HG02763 (cell line): ENCODE data around the gene TBC1D5.
"Not testable (repeated sequence)": the region's sequence is repeated elsewhere in the genome, so short reads cannot be mapped to it uniquely, and the experiment has no call there.

ENCODE experiments used
- ATAC-seq: cut with Tn5 transposase; IDR thresholded peaks from one replicate; pipeline ENCODE4 v1.9.1; 2021; ENCODE audit warnings: mild to moderate bottlenecking, moderate library complexity; ENCODE audit not compliant: unreplicated experiment

TBC1D5 gene

DNA sequence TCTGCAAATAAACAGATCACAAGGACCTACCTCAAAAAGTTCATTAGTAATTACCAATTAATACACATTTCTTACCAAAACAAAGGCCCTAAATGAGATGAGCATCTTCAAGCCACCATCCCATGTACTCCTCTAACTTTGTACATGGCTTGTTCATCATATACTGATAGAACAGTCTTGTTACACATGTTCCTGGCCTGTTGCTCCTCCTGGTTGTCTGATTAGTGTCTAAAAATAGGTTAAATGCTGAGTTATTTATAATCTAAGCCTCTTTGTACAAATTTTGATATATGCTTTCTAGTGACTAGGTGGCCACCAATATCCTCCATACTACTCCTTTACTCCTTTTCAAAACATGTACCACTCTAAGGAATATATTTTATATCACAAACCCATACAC is 25.0 kb downstream of the TBC1D5 start:
- no peak for ATAC-seq

DNA sequence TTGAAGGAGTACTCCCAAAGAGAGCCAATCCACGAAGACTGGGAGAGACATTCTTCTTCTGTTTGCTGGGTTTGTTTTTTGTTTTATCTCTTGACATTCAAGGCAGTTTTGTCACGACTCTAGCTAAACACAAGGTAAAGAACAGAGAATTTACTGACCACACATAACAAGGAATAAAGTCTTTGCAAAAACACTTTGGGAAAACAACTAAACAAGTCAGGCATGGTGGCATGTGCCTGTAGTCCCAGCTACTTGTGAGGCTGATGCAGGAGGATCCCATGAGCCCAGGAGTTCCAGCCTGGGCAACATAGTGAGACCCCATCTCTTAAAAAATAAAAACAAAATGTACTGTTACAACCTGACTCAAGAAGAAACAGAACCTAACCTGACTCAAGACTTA is 28.0 kb downstream of the TBC1D5 start:
- ATAC-seq, result no peak

DNA sequence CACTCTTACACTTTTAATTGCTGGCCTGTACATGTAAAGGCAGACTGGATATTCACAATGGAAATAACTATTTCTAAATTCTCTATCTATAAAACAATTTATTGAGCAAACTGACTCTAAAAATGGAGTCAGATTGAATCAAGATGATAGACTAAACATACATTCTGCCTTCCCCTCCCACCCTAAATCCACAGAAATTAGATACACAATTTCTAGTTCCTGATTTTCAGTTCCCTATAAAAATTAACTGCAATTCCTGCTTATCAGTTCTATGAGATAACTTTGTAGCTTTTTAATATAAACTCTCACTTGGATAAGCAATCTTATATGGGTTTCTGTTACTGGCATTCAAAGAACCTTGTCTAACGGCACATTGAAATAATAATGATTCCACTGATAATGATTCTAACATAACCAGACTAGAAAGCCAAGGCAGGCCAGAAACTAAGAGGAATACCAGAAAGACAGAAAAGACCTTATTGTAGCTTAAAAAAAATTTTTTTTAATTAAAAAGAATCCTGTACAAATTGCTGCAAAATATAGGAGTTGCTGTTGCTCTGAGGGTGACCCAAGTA is 33.1 kb downstream of the TBC1D5 start:
- no peak for ATAC-seq

DNA sequence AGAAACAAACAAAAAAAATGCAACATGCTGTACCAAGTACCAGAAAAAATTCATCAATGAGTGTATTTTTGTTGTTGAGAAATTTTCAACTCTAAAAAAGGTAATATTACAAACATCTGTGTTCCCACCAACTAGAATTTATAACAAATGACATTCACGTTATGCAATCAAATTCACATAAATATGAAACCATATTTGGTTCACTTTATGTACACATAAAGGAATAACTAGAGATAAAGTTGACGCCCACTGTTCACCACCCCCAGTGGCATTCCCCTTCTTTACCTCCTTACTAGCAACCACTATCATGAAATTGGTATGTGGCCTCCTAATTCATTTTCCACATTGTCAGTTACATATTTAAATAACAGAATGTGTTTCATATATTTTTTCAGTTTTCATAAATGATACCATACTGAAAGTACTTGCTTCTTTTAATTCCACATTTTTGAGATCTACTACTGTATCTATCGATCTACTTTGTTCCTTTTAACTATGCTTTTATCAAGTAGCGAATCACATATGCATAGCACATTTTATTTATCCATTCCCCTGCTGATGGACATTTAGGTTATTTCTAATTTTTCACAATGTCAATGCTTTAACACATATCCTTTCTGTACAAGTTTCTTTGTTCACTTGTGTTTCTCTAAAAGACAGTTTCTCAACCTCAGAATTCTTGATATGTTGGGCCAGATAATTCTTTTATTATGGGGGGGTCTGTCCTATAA is 34.5 kb downstream of the TBC1D5 start:
- ATAC-seq, result no peak

DNA sequence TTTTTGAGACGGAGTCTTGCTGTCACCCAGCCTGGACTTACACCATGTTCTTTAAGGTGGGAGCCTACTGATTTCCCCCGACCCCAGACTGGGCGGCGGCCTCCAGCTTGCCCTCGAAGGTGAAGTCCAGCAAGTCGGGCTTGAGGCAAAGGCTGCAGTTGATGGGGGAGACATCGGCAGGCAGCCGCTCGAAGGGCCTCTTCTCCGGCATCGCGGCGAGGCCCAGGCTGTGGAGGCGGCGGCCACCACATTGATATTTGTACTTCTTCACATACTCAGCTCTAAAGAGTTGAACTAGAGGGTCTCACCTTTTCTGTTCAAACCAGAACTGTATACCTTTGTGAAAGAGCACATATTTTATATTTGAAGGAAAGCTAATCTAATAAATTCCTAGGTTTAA is 36.4 kb downstream of the TBC1D5 start:
- not testable (repeated sequence) for ATAC-seq

DNA sequence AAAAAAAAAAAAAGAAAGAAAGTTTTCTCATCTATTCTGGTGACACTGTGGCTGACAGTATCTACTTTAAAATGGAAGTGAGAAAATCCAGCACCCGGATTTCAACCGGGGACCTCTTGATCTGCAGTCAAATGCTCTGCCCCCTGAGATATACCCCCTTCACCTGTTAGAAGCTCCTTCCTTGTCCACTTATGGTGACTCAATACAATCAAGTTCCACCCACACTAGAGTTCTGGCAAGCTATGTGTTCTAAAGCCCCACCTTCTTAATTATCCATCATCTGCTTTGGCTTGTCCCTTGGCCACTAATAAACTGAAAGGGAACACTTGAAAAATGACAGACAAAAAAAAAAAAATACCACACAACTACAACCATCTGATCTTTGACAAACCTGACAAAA is 42.6 kb downstream of the TBC1D5 start:
- ATAC-seq, result not testable (repeated sequence)

DNA sequence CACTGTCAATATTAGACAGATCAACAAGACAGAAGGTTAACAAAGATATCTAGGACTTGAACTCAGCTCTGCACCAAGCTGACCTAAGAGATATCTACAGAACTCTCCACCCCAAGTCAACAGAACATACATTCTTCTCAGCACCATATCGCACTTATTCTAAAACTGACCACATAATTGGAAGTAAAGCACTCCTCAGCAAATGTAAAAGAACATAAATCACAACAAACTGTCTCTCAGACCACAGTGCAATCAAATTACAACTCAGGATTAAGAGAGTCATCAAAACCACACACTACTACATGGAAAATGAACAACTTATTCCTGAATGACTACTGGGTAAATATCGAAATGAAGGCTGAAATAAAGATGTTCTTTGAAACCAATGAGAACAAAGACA is 46.8 kb downstream of the TBC1D5 start:
- not testable (repeated sequence) for ATAC-seq

DNA sequence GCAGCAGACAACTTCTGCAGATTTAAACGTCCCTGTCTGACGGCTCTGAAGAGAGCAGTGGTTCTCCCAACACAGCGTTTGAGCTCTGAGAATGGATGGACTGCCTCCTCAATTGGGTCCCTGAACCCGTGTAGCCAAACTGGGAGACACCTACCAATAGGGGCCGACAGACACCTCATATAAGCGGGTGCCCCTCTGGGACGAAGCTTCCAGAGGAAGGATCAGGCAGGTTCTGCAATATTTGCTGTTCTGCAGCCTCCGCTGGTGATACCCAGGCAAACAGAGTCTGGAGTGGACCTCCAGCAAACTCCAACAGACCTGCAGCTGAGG is 48.8 kb downstream of the TBC1D5 start:
- ATAC-seq, result not testable (repeated sequence)

DNA sequence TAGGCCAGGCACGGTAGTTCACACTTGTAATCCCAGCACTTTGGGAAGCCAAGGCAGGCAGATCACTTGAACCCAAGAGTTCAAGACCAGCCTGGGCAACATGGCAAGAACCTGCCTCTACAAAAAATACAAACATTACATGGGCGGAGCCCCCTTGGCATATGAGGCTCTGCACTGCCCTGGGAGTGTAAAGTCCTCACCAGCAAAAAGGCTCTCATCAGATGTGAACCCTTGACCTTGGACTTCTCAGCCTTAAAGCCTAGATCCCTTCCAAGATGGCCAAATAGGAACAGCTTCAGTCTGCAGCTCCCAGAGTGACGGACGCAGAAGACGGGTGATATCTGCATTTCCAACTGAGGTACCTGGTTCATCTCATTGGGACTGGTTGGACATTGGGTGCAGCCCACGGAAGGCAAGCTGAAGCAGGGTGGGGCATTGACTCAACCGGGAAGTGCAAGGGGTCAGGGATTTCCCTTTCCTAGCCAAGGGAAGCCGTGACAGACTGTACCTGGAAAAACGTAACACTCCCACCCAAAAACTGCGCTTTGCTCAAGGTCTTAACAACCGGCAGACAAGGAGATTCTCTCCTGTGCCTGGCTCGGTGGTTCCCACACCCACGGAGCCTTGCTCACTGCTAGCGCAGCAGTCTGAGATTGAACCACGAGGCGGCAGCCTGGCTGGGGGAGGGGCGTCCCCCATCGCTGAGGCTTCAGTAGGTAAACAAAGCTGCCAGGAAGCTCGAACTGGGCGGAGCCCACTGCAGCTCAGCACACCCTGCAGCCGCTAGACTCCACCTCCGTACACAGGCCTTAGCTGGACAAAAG is 49.4 kb downstream of the TBC1D5 start:
- ATAC-seq, result not testable (repeated sequence)

DNA sequence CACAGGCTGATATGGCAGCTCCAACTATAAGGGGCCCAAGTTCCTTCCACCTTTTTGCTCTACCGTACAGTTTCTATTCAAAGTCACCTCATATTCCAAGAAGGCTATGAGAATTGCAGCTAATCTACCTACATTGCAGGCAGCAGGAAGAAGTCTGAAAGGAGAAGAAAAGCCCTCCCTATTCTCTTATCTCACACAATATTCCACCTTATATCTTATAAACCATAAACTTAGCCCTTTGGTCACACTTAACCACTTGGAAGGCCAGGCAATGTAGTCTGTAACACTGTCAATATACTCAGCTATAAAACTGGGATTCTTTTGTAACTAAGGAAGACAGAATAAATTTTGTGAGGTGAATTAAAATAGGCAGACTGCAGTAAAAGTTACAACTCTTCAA is 54.9 kb downstream of the TBC1D5 start:
- no peak for ATAC-seq

DNA sequence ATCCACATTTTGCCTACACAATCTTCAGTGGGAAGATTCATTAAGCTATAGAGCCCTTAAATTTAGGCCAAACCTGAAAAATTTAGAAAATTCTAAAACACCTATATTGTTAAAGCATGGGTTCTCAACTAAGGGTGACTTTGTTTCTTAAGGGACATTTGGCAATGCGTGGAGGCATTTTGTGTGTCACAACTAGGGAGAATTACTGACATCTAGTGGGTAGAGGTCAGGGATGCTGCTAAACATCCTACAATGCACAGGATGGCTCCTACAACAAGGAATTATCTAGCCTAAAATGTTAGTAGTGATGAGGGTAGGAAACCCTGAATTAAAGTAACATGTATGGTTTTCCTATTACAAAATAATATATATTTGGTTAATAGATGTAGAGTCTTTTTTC is 55.8 kb downstream of the TBC1D5 start:
- ATAC-seq, result no peak

DNA sequence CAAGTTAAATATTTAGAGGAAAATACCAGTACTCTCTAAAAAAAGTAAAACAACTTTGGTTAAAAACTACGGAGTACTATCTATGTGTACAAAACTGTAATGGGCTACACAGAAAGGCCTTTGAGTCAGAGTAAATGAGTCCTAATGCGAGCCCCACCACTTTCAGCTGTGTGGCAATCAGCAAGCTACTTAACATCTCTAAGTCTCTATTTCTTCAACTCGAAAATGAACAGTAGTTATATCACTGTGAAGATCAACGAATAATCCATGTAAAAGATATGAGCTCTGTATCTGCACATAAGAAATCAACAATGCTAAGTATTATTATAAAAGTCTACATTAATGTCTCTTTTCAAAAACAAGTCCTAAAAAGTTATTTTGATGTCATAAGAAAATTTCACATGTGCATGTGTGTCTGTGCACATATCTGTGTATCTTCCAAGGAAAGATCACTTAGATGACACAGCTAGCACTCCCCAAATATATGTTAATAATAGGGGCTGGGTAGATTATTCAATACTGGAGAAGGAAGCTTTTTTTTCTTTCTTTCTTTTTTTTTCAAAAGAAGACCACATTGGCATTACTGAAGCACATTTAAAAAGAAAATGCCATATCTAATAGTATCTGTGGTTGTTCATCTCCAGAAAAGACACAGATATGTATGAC is 58.8 kb downstream of the TBC1D5 start:
- no peak for ATAC-seq

DNA sequence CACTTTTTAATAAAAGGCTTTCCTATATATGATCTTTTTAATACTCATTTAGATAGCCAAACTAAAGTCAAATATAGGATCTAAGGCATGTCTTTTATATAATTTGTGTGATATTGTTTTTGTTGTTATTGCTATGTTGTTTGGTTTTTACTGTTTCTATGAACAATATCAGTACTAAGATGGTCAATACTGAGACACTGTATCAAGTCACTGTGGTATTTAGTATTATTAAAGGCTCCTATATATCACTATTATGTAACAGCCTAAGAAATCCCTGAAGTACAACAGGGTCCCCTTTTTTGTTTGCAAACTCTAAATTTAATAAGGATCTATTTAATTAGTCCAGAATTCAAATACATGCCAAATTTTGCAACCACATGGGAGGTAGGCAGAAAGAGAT is 61.9 kb downstream of the TBC1D5 start:
- ATAC-seq, result no peak

DNA sequence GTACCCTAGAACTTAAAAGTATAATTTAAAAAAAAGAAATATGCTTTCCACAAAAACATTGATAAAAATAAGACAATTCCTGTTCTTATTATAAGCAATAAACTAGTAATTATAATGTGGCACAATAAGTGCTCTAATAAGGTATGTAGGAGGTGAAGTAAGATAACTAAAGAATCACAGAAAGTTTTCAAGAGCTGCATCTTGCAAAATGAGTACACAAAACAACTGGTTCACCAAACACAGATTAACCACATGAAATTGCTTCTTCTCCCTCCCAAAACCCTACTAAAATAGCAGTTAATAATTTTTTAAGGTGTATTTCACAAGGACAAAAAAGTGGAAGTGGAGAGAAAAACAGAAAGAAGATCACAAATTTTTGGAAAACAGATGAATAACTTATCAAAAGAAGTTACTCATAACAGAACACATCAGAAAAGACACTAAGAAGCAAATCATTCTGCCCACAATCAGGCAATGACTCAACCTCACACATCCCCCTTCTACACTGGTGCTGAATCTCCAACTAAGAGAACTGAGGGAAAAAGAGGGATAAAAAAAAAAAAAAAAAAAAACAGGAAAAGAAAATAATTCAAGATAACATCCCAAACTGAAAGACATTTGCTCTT is 64.2 kb downstream of the TBC1D5 start:
- peak; percentile 65 for ATAC-seq

DNA sequence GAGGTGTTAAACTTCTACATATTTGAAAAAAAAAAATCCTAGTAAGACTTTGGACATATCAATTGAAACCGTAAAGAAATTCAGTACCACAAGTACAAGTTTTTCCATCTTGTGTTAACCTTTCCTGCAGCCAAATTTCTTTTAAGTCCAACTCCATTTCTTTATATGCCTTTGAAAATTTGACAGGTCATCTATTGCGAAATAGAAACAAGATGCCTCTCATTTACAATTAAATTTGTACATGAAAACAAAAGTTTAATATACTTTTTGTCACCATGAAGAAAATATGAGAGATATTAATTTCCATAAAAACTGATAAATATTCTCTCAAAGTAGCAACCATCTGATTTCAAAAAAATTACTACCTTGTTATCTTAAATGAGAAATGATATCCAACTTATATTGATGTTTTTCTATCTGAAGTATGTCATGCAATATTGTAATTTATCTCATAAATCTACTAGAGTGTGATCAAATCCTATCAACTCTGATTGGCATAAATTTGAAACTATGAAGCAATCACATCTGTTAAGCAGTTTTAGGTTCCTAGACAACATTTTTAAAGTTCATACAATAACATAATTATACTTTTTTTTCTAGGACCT is 68.2 kb downstream of the TBC1D5 start:
- ATAC-seq, result no peak

DNA sequence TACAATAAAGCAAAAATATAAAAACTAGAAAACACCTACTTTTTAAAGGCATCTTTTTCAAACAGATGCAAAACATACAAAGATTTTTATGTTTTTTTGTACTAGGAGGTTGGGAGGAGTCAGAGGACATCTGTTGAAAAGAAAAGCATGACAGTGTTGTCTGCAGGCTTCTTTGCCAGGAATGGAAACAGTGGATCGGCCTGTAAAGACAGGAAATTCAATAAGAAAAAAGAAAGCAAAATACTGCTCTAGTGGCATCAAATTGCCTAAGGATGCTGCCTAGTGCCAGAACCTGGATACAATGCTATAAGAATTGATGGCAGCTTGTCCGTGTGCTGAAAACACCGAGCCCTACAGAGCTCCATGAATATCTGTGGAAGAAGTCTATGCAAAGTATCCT is 69.9 kb downstream of the TBC1D5 start:
- no peak for ATAC-seq

DNA sequence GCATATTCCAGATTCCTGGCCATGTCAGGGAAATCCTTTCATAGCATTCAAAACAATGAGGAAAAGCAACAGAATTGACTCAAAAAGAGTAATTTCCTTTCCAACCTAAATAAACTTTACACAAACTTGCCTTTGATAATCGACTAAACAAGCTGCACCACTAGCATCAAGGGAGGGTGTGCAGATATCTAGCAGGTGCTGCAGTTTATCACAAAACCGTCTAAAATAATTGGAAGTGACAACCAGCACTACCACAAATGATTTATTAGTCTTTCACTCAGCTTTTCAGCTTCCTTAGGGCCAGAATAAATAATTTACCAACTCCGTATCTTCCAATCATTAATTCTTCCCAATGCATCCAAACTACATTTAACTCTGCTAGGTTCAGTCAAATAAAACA is 71.7 kb downstream of the TBC1D5 start:
- ATAC-seq, result no peak

DNA sequence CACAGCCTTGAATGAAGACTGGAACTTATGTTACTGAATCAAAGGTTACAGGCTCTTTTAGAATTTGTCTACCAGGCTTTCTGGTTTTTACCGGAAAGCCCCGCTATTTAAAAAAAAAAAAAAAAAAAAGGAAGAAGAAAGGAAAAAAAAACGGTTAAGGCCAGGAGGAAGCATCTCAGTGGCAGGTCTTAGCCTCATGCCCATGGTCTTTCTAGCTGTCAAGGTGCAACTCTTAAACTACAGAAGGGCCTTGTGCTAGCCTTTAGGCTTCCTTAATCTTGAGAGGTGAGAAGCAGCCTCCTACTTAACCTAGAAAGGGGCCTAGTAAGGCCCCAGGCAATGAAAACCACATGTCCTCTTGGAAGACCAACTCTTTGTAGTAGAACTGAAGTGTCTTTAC is 77.5 kb downstream of the TBC1D5 start:
- no peak for ATAC-seq

DNA sequence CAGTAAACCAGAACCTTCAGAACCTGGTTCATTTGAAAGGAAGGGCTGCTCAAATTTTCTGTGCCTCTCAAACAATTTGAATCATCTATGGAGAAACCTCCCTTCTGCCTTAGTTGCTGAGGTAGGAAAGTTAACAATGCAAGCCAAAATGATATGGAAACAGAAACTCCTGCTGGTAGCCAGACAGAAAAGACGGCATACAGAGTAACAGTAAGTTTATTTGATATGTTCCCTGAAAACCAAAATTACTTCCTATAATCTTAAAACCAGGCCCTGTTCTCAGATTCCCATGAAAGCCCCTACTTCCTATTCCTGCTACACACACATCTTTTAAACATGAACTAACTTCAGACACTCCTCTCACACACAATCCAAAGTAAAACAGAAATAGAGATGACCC is 86.2 kb downstream of the TBC1D5 start:
- no peak for ATAC-seq

DNA sequence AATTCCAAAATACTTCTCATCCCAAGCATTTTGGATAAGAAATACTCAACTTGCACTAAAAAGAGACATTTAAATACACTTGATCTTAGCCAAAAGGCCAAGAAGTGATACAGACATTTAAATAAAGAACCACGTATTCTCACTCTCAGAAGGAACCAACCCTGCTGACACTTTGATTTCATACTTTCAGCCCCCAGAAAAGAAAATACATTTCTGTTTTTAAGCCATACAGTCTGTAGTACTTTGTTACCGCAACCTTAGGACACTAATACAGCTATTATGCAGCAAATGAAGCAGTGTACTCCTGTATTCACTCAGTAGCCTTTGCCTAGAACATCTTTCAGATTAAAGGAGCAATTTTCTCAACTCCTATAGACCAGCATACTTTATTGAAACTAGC is 86.7 kb downstream of the TBC1D5 start:
- ATAC-seq, result no peak

DNA sequence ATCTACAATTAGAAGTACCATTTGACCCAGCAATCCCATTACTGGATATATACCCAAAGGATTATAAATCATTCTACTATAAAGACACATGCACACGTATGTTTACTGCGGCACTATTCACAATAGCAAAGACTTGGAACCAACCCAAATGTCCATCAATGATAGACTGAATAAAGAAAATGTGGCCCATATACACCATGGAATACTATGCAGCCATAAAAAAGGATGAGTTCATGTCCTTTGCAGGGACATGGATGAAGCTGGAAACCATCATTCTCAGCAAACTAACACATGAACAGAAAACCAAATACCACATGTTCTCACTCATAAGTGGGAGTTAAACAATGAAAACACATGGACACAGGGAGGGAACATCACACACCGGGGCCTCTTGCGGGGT is 92.7 kb downstream of the TBC1D5 start:
- not testable (repeated sequence) for ATAC-seq
